Measurements from ENCODE around the gene PITRM1. TPM values are rescaled to one million over a fixed set of nuclear protein-coding genes. Genes with fewer than 3 reads are reported as not detected.
A peak's percentile ranks its signal among the peaks of the same experiment; 100 is the strongest.

The PITRM1 gene
- polyA plus RNA-seq, 1 donor from 2014 or later = 62.2 TPM

- H4K20me1 ChIP-seq (ENCODE audit: insufficient read depth) = no peaks in the 10 kb centered on the region
- H3K27me3 ChIP-seq (ENCODE audit: insufficient read depth, low read depth, low read length) = no peaks in the 10 kb centered on the region
- H3K4me2 ChIP-seq (ENCODE audit: low read length) = no peak overlapping the region
- H3K4me3 ChIP-seq (ENCODE audit: low read length) = no peak overlapping the region
- no peak overlapping the region for H3K9ac ChIP-seq (ENCODE audit: low read length)
- H3K9me3 ChIP-seq (ENCODE audit: low read length) = no peaks in the 10 kb centered on the region
- no peaks in the 10 kb centered on the region for H3K9me2 ChIP-seq (ENCODE audit: insufficient read depth, low read length)
- peaks cover 16% of the 10 kb centered on the region for H3K36me3 ChIP-seq (ENCODE audit: insufficient read depth, low read length)
- no peaks in the 10 kb centered on the region for H3K79me2 ChIP-seq (replicated peaks; ENCODE audit: insufficient read depth, low read length)
- no peak for TF ChIP-seq EZH2 (IDR thresholded peaks at IDR 0.05; ENCODE audit: borderline replicate concordance, insufficient read depth, low read length, poor library complexity, severe bottlenecking)
- no peak overlapping the region for H3K27ac ChIP-seq (ENCODE audit: low read length)
- H3F3A ChIP-seq (ENCODE audit: insufficient read depth, low read length, poor library complexity, severe bottlenecking) = no peaks in the 10 kb centered on the region
- H2AFZ ChIP-seq (ENCODE audit: low read depth, low read length) = no peak overlapping the region
Measured at GRCh38 chr10:3129581-3130340, 42.8 kb downstream of the PITRM1 start.

DNA sequence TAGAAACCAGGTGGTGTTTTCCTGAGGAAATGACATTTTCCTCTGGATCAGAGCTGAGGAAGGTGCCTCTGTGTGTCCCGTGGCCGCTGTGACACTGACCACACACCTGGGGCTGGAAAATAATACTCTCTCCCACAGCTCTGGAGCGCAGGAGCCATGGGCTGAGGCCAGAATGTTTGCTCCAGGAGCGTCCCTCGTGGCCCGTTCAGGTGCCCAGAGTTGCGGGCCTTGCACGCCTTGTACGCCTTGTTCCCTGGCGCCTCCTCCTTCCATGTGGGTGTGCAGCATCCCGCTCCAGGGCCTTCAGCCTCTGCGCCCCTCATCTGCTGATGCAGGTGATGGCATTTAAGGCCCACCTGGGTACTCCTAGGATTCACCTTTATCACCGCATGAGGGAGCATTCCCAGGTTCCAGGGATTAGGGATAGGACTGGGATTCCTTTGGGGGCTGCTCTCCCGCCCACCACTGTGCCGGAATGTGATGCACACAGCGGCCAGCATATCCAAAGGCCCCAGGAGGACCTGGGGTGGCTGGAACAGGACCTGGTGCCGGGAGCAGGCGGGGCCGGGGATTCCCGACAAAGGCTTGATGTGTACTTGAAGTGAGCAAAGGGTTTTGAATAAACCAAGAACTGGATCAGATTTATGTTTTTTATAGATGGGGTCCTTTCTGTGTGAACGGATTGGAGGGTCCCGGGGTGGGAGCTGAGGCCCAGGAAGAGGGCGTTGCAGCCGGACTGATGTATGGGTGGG lies 44.0 kb downstream of the PITRM1 start:
- no peak overlapping the region for H3K27ac ChIP-seq (ENCODE audit: low read length)
- no peaks in the 10 kb centered on the region for H3K27me3 ChIP-seq (ENCODE audit: insufficient read depth, low read depth, low read length)
- TF ChIP-seq, protein P1, sequence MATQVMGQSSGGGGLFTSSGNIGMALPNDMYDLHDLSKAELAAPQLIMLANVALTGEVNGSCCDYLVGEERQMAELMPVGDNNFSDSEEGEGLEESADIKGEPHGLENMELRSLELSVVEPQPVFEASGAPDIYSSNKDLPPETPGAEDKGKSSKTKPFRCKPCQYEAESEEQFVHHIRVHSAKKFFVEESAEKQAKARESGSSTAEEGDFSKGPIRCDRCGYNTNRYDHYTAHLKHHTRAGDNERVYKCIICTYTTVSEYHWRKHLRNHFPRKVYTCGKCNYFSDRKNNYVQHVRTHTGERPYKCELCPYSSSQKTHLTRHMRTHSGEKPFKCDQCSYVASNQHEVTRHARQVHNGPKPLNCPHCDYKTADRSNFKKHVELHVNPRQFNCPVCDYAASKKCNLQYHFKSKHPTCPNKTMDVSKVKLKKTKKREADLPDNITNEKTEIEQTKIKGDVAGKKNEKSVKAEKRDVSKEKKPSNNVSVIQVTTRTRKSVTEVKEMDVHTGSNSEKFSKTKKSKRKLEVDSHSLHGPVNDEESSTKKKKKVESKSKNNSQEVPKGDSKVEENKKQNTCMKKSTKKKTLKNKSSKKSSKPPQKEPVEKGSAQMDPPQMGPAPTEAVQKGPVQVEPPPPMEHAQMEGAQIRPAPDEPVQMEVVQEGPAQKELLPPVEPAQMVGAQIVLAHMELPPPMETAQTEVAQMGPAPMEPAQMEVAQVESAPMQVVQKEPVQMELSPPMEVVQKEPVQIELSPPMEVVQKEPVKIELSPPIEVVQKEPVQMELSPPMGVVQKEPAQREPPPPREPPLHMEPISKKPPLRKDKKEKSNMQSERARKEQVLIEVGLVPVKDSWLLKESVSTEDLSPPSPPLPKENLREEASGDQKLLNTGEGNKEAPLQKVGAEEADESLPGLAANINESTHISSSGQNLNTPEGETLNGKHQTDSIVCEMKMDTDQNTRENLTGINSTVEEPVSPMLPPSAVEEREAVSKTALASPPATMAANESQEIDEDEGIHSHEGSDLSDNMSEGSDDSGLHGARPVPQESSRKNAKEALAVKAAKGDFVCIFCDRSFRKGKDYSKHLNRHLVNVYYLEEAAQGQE (IDR thresholded peaks at IDR 0.05; ENCODE audit: borderline replicate concordance) = no peak
- TF ChIP-seq EZH2 (IDR thresholded peaks at IDR 0.05; ENCODE audit: borderline replicate concordance, insufficient read depth, low read length, poor library complexity, severe bottlenecking) = no peak
- TF ChIP-seq MXI1 (conservative IDR thresholded peaks at IDR 0.05; ENCODE audit: poor library complexity, severe bottlenecking) = no peak
- TF ChIP-seq EP300 (conservative IDR thresholded peaks at IDR 0.05; ENCODE audit: poor library complexity, severe bottlenecking) = no peak
- no peak for TF ChIP-seq RAD21 (conservative IDR thresholded peaks at IDR 0.05)
- no peak for TF ChIP-seq POLR2AphosphoS5 (IDR thresholded peaks at IDR 0.05)
- H3K79me2 ChIP-seq (replicated peaks; ENCODE audit: insufficient read depth, low read length) = no peaks in the 10 kb centered on the region
- no peak overlapping the region for H2AFZ ChIP-seq (ENCODE audit: low read depth, low read length)
- H3K36me3 ChIP-seq (ENCODE audit: insufficient read depth, low read length) = peaks cover 5% of the 10 kb centered on the region
- H3F3A ChIP-seq (ENCODE audit: insufficient read depth, low read length, poor library complexity, severe bottlenecking) = no peaks in the 10 kb centered on the region
- H3K9me3 ChIP-seq (ENCODE audit: low read length) = no peaks in the 10 kb centered on the region
- H3K4me3 ChIP-seq (ENCODE audit: low read length) = no peak overlapping the region
- H3K9me2 ChIP-seq (ENCODE audit: insufficient read depth, low read length) = no peaks in the 10 kb centered on the region
- H3K9ac ChIP-seq (ENCODE audit: low read length) = no peak overlapping the region
- no peaks in the 10 kb centered on the region for H4K20me1 ChIP-seq (ENCODE audit: insufficient read depth)
- H3K4me2 ChIP-seq (ENCODE audit: low read length) = no peak overlapping the region

DNA sequence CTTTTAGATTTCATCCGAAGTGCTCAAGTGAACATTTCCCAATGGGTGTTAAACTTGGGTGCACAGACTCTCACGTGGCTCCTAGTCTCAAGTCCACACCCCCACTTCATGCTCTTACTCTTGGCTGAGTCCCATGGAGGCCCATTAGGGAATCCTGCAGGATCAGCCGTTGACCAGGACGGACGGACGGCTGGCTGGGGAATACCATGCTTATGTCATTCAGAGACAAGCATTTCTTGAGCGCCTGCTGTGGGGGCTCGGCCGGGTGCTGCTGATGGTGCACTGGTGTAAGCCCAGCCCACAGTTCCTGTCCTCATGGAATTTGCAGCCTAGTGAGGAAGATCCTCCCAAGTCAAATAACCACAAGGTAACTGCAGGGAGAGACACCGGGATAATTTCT lies 44.7 kb downstream of the PITRM1 start:
- Histone ChIP-seq H2AFZ (ENCODE audit: low read depth, low read length) (no peak overlapping the region), H4K20me1 (ENCODE audit: insufficient read depth) (no peaks in the 10 kb centered on the region), H3F3A (ENCODE audit: insufficient read depth, low read length, poor library complexity, severe bottlenecking) (no peaks in the 10 kb centered on the region), H3K4me2 (ENCODE audit: low read length) (no peak overlapping the region), H3K27me3 (ENCODE audit: insufficient read depth, low read depth, low read length) (no peaks in the 10 kb centered on the region), H3K79me2 (replicated peaks; ENCODE audit: insufficient read depth, low read length) (no peaks in the 10 kb centered on the region), H3K27ac (ENCODE audit: low read length) (peak overlapping the region; percentile 90), H3K4me3 (ENCODE audit: low read length) (peak overlapping the region; percentile 55), H3K36me3 (ENCODE audit: insufficient read depth, low read length) (peaks cover 5% of the 10 kb centered on the region), H3K9me3 (ENCODE audit: low read length) (no peaks in the 10 kb centered on the region), H3K9ac (ENCODE audit: low read length) (peak overlapping the region; percentile 67), H3K9me2 (ENCODE audit: insufficient read depth, low read length) (no peaks in the 10 kb centered on the region)
- TF ChIP-seq RAD21 (conservative IDR thresholded peaks at IDR 0.05) (no peak), SMC3 (conservative IDR thresholded peaks at IDR 0.05; ENCODE audit: poor library complexity) (no peak), EZH2 (IDR thresholded peaks at IDR 0.05; ENCODE audit: borderline replicate concordance, insufficient read depth, low read length, poor library complexity, severe bottlenecking) (no peak), EP300 (conservative IDR thresholded peaks at IDR 0.05; ENCODE audit: poor library complexity, severe bottlenecking) (no peak), MXI1 (conservative IDR thresholded peaks at IDR 0.05; ENCODE audit: poor library complexity, severe bottlenecking) (no peak), TAF1 (IDR thresholded peaks at IDR 0.05; ENCODE audit: low read depth) (no peak), POLR2AphosphoS5 (IDR thresholded peaks at IDR 0.05) (no peak)
- TF ChIP-seq, protein P1 (IDR thresholded peaks at IDR 0.05; ENCODE audit: borderline replicate concordance) = no peak
- TF ChIP-seq, protein P2, sequence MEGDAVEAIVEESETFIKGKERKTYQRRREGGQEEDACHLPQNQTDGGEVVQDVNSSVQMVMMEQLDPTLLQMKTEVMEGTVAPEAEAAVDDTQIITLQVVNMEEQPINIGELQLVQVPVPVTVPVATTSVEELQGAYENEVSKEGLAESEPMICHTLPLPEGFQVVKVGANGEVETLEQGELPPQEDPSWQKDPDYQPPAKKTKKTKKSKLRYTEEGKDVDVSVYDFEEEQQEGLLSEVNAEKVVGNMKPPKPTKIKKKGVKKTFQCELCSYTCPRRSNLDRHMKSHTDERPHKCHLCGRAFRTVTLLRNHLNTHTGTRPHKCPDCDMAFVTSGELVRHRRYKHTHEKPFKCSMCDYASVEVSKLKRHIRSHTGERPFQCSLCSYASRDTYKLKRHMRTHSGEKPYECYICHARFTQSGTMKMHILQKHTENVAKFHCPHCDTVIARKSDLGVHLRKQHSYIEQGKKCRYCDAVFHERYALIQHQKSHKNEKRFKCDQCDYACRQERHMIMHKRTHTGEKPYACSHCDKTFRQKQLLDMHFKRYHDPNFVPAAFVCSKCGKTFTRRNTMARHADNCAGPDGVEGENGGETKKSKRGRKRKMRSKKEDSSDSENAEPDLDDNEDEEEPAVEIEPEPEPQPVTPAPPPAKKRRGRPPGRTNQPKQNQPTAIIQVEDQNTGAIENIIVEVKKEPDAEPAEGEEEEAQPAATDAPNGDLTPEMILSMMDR (IDR thresholded peaks at IDR 0.05; ENCODE audit: poor library complexity, severe bottlenecking) = no peak

Measured in neural cell (in vitro differentiated cells).